HepG2 (cell line): ENCODE measurements around the gene PTH2. TPM values are rescaled to one million over a fixed set of nuclear protein-coding genes. Genes with fewer than 3 reads are reported as not detected.
A peak's percentile ranks its signal among the peaks of the same experiment; 100 is the strongest.

Experiments used
- ARHGAP35 ChIP-seq: sonication (generic); formaldehyde crosslinking; IDR thresholded peaks from 2 replicates; pipeline ENCODE4 v1.9.0; 2022; ENCODE audit warnings: mild to moderate bottlenecking, inconsistent platforms, moderate library complexity, missing genetic modification reagents, borderline replicate concordance
- CBFB ChIP-seq: sonication (generic); formaldehyde crosslinking; IDR thresholded peaks from 2 replicates; pipeline ENCODE4 v1.4.0; 2020; ENCODE audit warnings: missing genetic modification reagents
- CREB1 ChIP-seq, 2 experiments: fragments of 450-650 bp in 1 of 2; IDR thresholded peaks; 2 replicates each; pipeline ENCODE4 v1.6.1; 2016 to 2017; ENCODE audit warnings: control low read depth in 1 of 2, mild to moderate bottlenecking in 1 of 2, missing compliant biosample characterization in 1 of 2, missing genetic modification characterization in 1 of 2
- HDAC2 ChIP-seq: sonication (generic); formaldehyde crosslinking; IDR thresholded peaks from 2 replicates; pipeline ENCODE4 v1.4.0; 2020; ENCODE audit warnings: missing genetic modification reagents
- KLF12 ChIP-seq: sonication (generic); formaldehyde crosslinking; IDR thresholded peaks from 2 replicates; pipeline ENCODE4 v1.4.0; 2020; ENCODE audit warnings: missing genetic modification reagents, borderline replicate concordance
- MED8 ChIP-seq: sonication (generic); formaldehyde crosslinking; IDR thresholded peaks from 2 replicates; pipeline ENCODE4 v1.8.1; 2023; ENCODE audit warnings: mild to moderate bottlenecking, missing genetic modification reagents; ENCODE audit not compliant: insufficient replicate concordance
- POLR2AphosphoS2 ChIP-seq: IDR thresholded peaks from 2 replicates; pipeline ENCODE4 v1.6.1; 2011; ENCODE audit warnings: low read depth, low read length, improper control_type of control experiment
- RBM22 ChIP-seq: fragments of 200-400 bp; formaldehyde crosslinking; optimal IDR thresholded peaks from 2 replicates; pipeline ENCODE3; 2017; ENCODE audit warnings: mild to moderate bottlenecking, low read length, moderate library complexity
- RXRA ChIP-seq: sonication (generic); formaldehyde crosslinking; IDR thresholded peaks from 2 replicates; pipeline ENCODE4 v1.5.1; 2020; ENCODE audit warnings: missing genetic modification reagents
- SMARCE1 ChIP-seq: fragments of 450-650 bp; IDR thresholded peaks from 2 replicates; pipeline ENCODE4 v1.6.1; 2017; ENCODE audit warnings: borderline replicate concordance
- SP2 ChIP-seq: sonication (generic); formaldehyde crosslinking; IDR thresholded peaks from 2 replicates; pipeline ENCODE4 v1.5.1; 2020; ENCODE audit warnings: mild to moderate bottlenecking, missing genetic modification reagents
- TBX2 ChIP-seq: sonication (generic); formaldehyde crosslinking; IDR thresholded peaks from 2 replicates; pipeline ENCODE4 v1.5.0; 2020; ENCODE audit warnings: missing genetic modification reagents, mild to moderate bottlenecking, borderline replicate concordance
- TCF12 ChIP-seq, 2 experiments: fragments of 450-650 bp in 1 of 2; sonication (generic) in 1 of 2; formaldehyde crosslinking in 1 of 2; IDR thresholded peaks; 2 replicates each; pipeline versions ENCODE4 v1.6.1 to v1.8.0; 2017 to 2022; ENCODE audit warnings: antibody characterized with exemption in 1 of 2, mild to moderate bottlenecking in 1 of 2, missing genetic modification reagents in 1 of 2, moderate library complexity in 1 of 2
- TFAP4 ChIP-seq: sonication (generic); IDR thresholded peaks from 2 replicates; pipeline ENCODE4 v1.6.1; 2016; ENCODE audit warnings: low read depth, borderline replicate concordance
- ZBTB42 ChIP-seq: sonication (generic); formaldehyde crosslinking; IDR thresholded peaks from 2 replicates; pipeline ENCODE4 v1.5.0; 2020; ENCODE audit warnings: mild to moderate bottlenecking, missing genetic modification reagents
- ZMYM3 ChIP-seq: sonication (generic); formaldehyde crosslinking; IDR thresholded peaks from 2 replicates; pipeline ENCODE4 v1.5.1; 2020; ENCODE audit warnings: mild to moderate bottlenecking, missing genetic modification reagents
- ZNF260 ChIP-seq: sonication (generic); formaldehyde crosslinking; IDR thresholded peaks from 2 replicates; pipeline ENCODE4 v1.4.0; 2020; ENCODE audit warnings: missing genetic modification reagents, low read depth, mild to moderate bottlenecking, borderline replicate concordance
- ZNF432 ChIP-seq: sonication (generic); formaldehyde crosslinking; IDR thresholded peaks from 2 replicates; pipeline ENCODE4 v1.5.0; 2020; ENCODE audit warnings: missing genetic modification reagents, mild to moderate bottlenecking, borderline replicate concordance
- ZNF773 ChIP-seq: sonication (generic); formaldehyde crosslinking; IDR thresholded peaks from 2 replicates; pipeline ENCODE4 v1.4.0; 2020; ENCODE audit warnings: missing genetic modification reagents, borderline replicate concordance
- ZNF792 ChIP-seq: IDR thresholded peaks from 2 replicates; pipeline ENCODE4 v1.6.1; 2016
- polyA plus RNA-seq, 8 experiments: library from polyadenylated mRNA; depleted of rRNA in 3 of 8; stranded (reverse) in 7 of 8; unstranded in 1 of 8; fragments of >200 nt; fragmentation: Illumina TruSeq in 4 of 8; extraction: Trizol in 4 of 8; gene quantifications; 2 replicates each; pipeline versions ENCODE4 v1.2.1 to v1.2.3, GENCODE V29; 2011 to 2016; ENCODE audit warnings: low read depth in 4 of 8, missing spikeins in 1 of 8, mixed read lengths in 1 of 8; ENCODE audit not compliant: insufficient read depth in 1 of 8
- total RNA-seq, 5 experiments: library from RNA; depleted of rRNA; stranded (reverse); fragments of >200 nt; fragmentation: Illumina TruSeq; extraction: Trizol; gene quantifications; 2 replicates each; pipeline ENCODE4 v1.2.3, GENCODE V29; 2016; ENCODE audit warnings: low read depth in 1 of 5
- TF ChIP-seq, protein P1 (sequence below): sonication (generic); formaldehyde crosslinking; IDR thresholded peaks from 2 replicates; pipeline ENCODE4 v1.4.0; 2020; ENCODE audit warnings: missing genetic modification reagents
- TF ChIP-seq, protein P2 (sequence below): sonication (generic); formaldehyde crosslinking; IDR thresholded peaks from 2 replicates; pipeline ENCODE4 v1.5.1; 2020; ENCODE audit warnings: mild to moderate bottlenecking, missing genetic modification reagents, borderline replicate concordance
- TF ChIP-seq, protein P3 (sequence below): sonication (generic); formaldehyde crosslinking; IDR thresholded peaks from 2 replicates; pipeline ENCODE4 v1.5.0; 2020; ENCODE audit warnings: missing genetic modification reagents

The PTH2 gene
- total and polyA plus RNA-seq, 2 of the 13 experiments (the other 11 are each of a cell fraction or from before 2014, with no cell fraction given): not detected

GRCh38 chr19:49451430-49452181, 28.4 kb upstream of the PTH2 start, which contains the start of gene PIH1D1 (continued):
- TF ChIP-seq, protein P1, sequence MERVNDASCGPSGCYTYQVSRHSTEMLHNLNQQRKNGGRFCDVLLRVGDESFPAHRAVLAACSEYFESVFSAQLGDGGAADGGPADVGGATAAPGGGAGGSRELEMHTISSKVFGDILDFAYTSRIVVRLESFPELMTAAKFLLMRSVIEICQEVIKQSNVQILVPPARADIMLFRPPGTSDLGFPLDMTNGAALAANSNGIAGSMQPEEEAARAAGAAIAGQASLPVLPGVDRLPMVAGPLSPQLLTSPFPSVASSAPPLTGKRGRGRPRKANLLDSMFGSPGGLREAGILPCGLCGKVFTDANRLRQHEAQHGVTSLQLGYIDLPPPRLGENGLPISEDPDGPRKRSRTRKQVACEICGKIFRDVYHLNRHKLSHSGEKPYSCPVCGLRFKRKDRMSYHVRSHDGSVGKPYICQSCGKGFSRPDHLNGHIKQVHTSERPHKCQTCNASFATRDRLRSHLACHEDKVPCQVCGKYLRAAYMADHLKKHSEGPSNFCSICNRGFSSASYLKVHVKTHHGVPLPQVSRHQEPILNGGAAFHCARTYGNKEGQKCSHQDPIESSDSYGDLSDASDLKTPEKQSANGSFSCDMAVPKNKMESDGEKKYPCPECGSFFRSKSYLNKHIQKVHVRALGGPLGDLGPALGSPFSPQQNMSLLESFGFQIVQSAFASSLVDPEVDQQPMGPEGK (CRISPR knock-in tag): 0 out of 2 replicates have a peak, but pooled peaks have one; percentile 3
- TF ChIP-seq ZNF792 (peak; percentile 93), SP2 (CRISPR knock-in tag) (peak; percentile 48), TBX2 (CRISPR knock-in tag) (peak; percentile 52; the same call in 1 of the 2 replicates), RXRA (no peak), HDAC2 (peak; percentile 46; the same call in 1 of the 2 replicates), CBFB (CRISPR knock-in tag) (no peak), ZMYM3 (CRISPR knock-in tag) (peak; percentile 60; the same call in 1 of the 2 replicates), KLF12 (CRISPR knock-in tag) (no peak), ZBTB42 (CRISPR knock-in tag) (no peak), CREB1 (IDR thresholded peaks at IDR 0.05) (peak; percentile 57), CREB1 (CRISPR knock-in tag; IDR thresholded peaks at IDR 0.05) (peak; percentile 80), RBM22 (peak; percentile 32), ARHGAP35 (CRISPR knock-in tag) (no peak), TCF12 (IDR thresholded peaks at IDR 0.05) (no peak), TCF12 (CRISPR knock-in tag; IDR thresholded peaks at IDR 0.05) (no peak), ZNF260 (CRISPR knock-in tag) (no peak), ZNF773 (CRISPR knock-in tag) (no peak), MED8 (CRISPR knock-in tag) (no peak), ZNF432 (CRISPR knock-in tag) (no peak), POLR2AphosphoS2 (no peak), SMARCE1 (no peak), TFAP4 (no peak)
- TF ChIP-seq, protein P2, sequence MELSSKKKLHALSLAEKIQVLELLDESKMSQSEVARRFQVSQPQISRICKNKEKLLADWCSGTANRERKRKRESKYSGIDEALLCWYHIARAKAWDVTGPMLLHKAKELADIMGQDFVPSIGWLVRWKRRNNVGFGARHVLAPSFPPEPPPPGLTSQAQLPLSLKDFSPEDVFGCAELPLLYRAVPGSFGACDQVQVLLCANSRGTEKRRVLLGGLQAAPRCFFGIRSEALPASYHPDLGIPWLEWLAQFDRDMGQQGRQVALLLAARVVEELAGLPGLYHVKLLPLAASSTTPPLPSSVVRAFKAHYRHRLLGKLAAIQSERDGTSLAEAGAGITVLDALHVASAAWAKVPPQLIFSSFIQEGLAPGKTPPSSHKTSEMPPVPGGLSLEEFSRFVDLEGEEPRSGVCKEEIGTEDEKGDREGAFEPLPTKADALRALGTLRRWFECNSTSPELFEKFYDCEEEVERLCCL: no peak
- TF ChIP-seq, protein P3, sequence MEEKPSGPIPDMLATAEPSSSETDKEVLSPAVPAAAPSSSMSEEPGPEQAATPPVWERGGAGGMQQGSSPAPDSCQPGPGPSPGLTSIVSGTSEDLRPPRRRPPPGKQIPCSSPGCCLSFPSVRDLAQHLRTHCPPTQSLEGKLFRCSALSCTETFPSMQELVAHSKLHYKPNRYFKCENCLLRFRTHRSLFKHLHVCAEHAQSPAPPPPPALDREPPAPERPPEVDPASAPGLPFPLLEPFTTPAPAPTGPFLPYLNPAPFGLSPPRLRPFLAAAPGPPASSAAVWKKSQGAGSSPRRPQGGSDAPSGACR (CRISPR knock-in tag): no peak
